Measurements from ENCODE around the gene FGF1. TPM values are rescaled to one million over a fixed set of nuclear protein-coding genes. Genes with fewer than 3 reads are reported as not detected.

FGF1 gene
- total and polyA plus RNA-seq, 11 donors, result 8.7 to 74.7 (median 49.0) TPM

- Histone ChIP-seq H3K9me3 (no peaks in the 10 kb centered on the region), H3K4me1 (peaks cover 7 to 55% (median 30%) of the 10 kb centered on the region in 12 donors), H3K27me3 (no peaks in the 10 kb centered on the region), H3K4me3 (peak overlapping the region in 2 of 12 donors; percentile 53 to 55), H3K27ac (peak overlapping the region; percentile 79 to 96 (median 88)), H3K36me3 (no peaks in the 10 kb centered on the region)
- TF ChIP-seq CTCF (IDR thresholded peaks at IDR 0.05), result no peak
- no peak for TF ChIP-seq POLR2A (IDR thresholded peaks at IDR 0.05)
- 29 to 34% (median 32%) methylated on average over 9 of the region's 9 CpGs for WGBS, 4 donors
- DNase-seq (no peak), ATAC-seq (peak in 2 of 4 donors; percentile 3 to 10)
- intact Hi-C loops (cut with DNase I), result loop anchor here (1.0 to 10.0 kb wide), 16 partner anchors 42 to 704 kb away; partner anchors contain the start of gene GNPDA1 (in 1 of the 10)
Measured at GRCh38 chr5:142698447-142699183, 12.7 kb upstream of the FGF1 start.

- Histone ChIP-seq H3K27ac (peak overlapping the region; percentile 79 to 96 (median 88)), H3K9me3 (no peaks in the 10 kb centered on the region), H3K36me3 (no peaks in the 10 kb centered on the region), H3K4me3 (peak overlapping the region; percentile 0 to 58 (median 48)), H3K27me3 (no peaks in the 10 kb centered on the region), H3K4me1 (peaks cover 7 to 59% (median 30%) of the 10 kb centered on the region in 12 donors)
- ATAC-seq (peak; percentile 78 to 83 (median 82)), DNase-seq (peak in 4 of 5 donors; percentile 80 to 82 (median 81))
- 9 to 18% (median 12%) methylated on average over 8 of the region's 8 CpGs for WGBS, 4 donors
- intact Hi-C loops (cut with DNase I), result loop anchor here in 9 of 10 donors (1.0 to 10.0 kb wide), 14 partner anchors 41 to 703 kb away; partner anchors contain the start of gene GNPDA1 (in 1 of the 9)
- TF ChIP-seq CTCF (IDR thresholded peaks at IDR 0.05) (peak in 1 of 12 donors; percentile 5), POLR2A (IDR thresholded peaks at IDR 0.05) (no peak)
Measured at GRCh38 chr5:142697356-142698255, 11.7 kb upstream of the FGF1 start.

GRCh38 chr5:142696379-142696778 lies 10.5 kb upstream of the FGF1 start:
- H3K27me3 ChIP-seq, result no peaks in the 10 kb centered on the region
- no peak for ATAC-seq
- no peak for TF ChIP-seq POLR2A (IDR thresholded peaks at IDR 0.05)
- peak in 1 of 12 donors; percentile 5 for TF ChIP-seq CTCF (IDR thresholded peaks at IDR 0.05)
- peak overlapping the region in 10 of 12 donors; percentile 24 to 58 (median 52) for H3K4me3 ChIP-seq
- peaks cover 7 to 63% (median 31%) of the 10 kb centered on the region in 12 donors for H3K4me1 ChIP-seq
- no peaks in the 10 kb centered on the region for H3K36me3 ChIP-seq
- peak overlapping the region; percentile 79 to 96 (median 88) for H3K27ac ChIP-seq
- WGBS, 4 donors, result 25 to 32% (median 29%) methylated on average over 3 of the region's 3 CpGs
- no peaks in the 10 kb centered on the region for H3K9me3 ChIP-seq
- intact Hi-C loops (cut with DNase I), result loop anchor here in 8 of 10 donors (5.0 to 10.0 kb wide), 8 partner anchors 84 to 702 kb away; partner anchors contain the start of gene GNPDA1 (in 1 of the 8)
- no peak for DNase-seq

Measured in heart left ventricle (tissue), 16 donors.